ENCODE measurements around the gene ZMYND12. TPM values are rescaled to one million over a fixed set of nuclear protein-coding genes. Genes with fewer than 3 reads are reported as not detected.

ZMYND12 gene
- total RNA-seq, 4 donors from 2014 or later = 0.19 to 0.79 TPM; not detected in 2

DNA sequence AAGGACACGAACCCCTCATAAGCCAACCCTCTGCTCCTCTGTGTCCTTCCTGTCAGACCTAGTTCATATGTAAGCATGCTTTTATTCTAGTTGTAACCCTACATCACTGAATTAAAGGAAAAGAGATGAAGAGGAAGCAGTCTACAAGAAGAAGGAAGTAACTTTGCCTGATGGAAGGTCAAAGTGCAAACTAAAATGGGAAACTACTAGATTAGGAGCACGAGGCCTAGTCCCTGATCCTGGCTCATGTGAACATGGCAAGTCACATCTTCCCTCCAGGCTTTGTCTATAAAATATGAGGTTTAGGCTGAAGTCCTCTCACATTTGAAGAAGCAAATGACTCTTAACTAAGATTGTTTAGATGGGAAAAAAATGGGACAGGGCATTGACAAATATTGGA, 13.2 kb downstream of the ZMYND12 start:
- WGBS, 2 donors = 56 to 60% methylated on average over 2 of the region's 2 CpGs
- H3K9me3 ChIP-seq = no peaks in the 10 kb centered on the region

DNA sequence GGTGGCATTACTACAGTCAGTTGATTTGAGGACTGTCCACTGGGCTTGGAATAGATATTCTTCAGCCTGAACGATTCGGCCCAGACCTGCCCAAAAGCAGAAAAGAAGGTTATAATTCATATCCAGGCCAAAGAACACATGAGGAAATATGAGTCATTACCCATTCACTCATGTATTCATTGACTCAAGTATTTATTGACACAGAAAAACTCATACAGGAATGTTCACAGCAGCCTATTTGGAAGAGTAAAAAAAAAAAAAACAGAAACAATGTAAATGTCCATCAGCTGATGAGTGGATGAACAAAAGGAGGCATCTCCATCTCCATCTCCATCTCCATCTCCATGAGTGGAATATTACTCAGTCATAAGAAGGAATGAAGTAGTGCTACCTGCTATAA, 15.9 kb downstream of the ZMYND12 start:
- 36 to 54% methylated on average over 2 of the region's 2 CpGs for WGBS, 2 donors
- no peak for DNase-seq

More for the DNA sequence above, 13.2 kb downstream of the ZMYND12 start:
- Histone ChIP-seq H3K36me3 (no peaks in the 10 kb centered on the region), H3K4me1 (peaks cover 0 to 5% (median 0%) of the 10 kb centered on the region in 3 donors), H3K27me3 (no peaks in the 10 kb centered on the region), H3K27ac (no peak overlapping the region), H3K4me3 (no peak overlapping the region)
- DNase-seq = no peak
- TF ChIP-seq, protein P1, sequence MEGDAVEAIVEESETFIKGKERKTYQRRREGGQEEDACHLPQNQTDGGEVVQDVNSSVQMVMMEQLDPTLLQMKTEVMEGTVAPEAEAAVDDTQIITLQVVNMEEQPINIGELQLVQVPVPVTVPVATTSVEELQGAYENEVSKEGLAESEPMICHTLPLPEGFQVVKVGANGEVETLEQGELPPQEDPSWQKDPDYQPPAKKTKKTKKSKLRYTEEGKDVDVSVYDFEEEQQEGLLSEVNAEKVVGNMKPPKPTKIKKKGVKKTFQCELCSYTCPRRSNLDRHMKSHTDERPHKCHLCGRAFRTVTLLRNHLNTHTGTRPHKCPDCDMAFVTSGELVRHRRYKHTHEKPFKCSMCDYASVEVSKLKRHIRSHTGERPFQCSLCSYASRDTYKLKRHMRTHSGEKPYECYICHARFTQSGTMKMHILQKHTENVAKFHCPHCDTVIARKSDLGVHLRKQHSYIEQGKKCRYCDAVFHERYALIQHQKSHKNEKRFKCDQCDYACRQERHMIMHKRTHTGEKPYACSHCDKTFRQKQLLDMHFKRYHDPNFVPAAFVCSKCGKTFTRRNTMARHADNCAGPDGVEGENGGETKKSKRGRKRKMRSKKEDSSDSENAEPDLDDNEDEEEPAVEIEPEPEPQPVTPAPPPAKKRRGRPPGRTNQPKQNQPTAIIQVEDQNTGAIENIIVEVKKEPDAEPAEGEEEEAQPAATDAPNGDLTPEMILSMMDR (IDR thresholded peaks at IDR 0.05) = no peak
- TF ChIP-seq POLR2A (IDR thresholded peaks at IDR 0.05) = no peak
- intact Hi-C loops (cut with DNase I) = no loop called here

DNA sequence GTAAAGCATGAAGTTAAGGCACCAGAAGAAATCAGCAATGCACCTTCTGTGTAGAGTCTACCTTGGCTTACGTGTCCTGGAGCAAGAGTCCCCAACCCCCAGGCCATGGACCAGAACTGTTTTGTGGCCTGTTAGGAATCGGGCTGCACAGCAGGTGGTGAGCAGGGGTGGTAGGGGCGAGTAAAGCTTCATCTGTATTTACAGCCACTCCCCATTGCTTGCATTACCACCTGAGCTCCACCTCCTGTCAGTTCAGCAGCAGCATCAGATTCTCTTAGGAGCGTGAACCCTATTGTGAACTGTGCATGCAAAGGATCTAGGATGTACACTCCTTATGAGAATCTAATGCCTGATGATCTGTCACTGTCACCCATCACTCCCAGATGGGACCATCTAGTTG, 21.5 kb downstream of the ZMYND12 start:
- 76 to 100% methylated on average over 1 to 3 of the region's 4 CpGs for WGBS, 2 donors

More for the DNA sequence above, 15.9 kb downstream of the ZMYND12 start:
- Histone ChIP-seq H3K36me3 (no peaks in the 10 kb centered on the region), H3K27ac (no peak overlapping the region), H3K4me1 (peaks cover 0 to 5% (median 0%) of the 10 kb centered on the region in 3 donors), H3K9me3 (no peaks in the 10 kb centered on the region), H3K4me3 (no peak overlapping the region), H3K27me3 (no peaks in the 10 kb centered on the region)
- TF ChIP-seq POLR2A (IDR thresholded peaks at IDR 0.05) = no peak
- TF ChIP-seq, protein P1 (IDR thresholded peaks at IDR 0.05) = no peak
- intact Hi-C loops (cut with DNase I) = no loop called here

DNA sequence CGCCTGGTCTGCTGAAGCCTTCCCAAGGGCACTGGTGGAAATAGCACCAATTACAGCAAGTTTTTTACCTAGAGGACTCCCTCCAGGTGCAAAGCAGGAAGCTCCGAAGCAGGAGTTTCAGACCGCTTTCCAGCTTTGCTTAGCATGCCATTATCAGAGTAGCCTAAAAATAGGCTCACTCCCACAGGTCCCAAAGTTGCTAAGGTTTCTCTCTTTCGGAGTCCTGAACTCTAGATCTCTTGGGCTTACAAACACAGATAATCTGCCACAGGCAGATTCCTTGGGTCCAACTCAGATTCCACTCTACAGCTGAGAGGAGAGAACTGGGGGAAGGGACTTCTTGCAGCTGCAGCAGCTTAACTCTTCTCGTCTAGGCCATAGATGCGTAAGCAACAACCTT, 22.5 kb downstream of the ZMYND12 start:
- Histone ChIP-seq H3K27me3 (no peaks in the 10 kb centered on the region), H3K4me3 (no peak overlapping the region), H3K27ac (no peak overlapping the region), H3K4me1 (no peaks in the 10 kb centered on the region), H3K36me3 (no peaks in the 10 kb centered on the region), H3K9me3 (no peaks in the 10 kb centered on the region)
- intact Hi-C loops (cut with DNase I) = no loop called here
- 93 to 96% methylated on average over 3 to 6 of the region's 6 CpGs for WGBS, 2 donors
- TF ChIP-seq, protein P1 (IDR thresholded peaks at IDR 0.05) = no peak
- TF ChIP-seq POLR2A (IDR thresholded peaks at IDR 0.05) = no peak
- no peak for DNase-seq

More for the DNA sequence above, 21.5 kb downstream of the ZMYND12 start:
- no peaks in the 10 kb centered on the region for H3K36me3 ChIP-seq
- H3K27me3 ChIP-seq = no peaks in the 10 kb centered on the region
- H3K4me1 ChIP-seq = peaks cover 0 to under 1% (median 0%) of the 10 kb centered on the region in 3 donors
- intact Hi-C loops (cut with DNase I) = no loop called here
- no peak overlapping the region for H3K4me3 ChIP-seq
- H3K27ac ChIP-seq = no peak overlapping the region
- DNase-seq = no peak
- TF ChIP-seq, protein P1 (IDR thresholded peaks at IDR 0.05) = no peak
- no peak for TF ChIP-seq POLR2A (IDR thresholded peaks at IDR 0.05)
- H3K9me3 ChIP-seq = no peaks in the 10 kb centered on the region

DNA sequence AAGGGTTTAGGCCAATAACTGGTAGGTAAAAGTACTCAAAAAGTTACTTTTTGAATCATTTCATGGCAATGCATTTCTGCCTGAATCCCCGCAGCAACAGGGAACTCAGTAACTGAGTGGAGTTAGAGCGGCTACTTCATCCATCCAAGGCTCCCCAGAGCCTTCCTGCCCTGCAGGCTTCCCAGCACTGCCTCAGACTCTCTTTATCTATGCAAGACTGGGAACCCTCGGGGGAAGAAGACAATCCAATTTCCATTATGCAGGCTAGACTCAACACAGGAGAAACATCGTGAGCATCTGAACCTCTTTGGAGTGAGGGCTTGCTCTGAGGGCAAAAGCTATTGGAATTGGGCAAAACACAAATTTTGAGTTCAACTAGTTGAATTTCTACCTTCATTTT, 23.1 kb downstream of the ZMYND12 start:
- H3K27me3 ChIP-seq = no peaks in the 10 kb centered on the region
- no peaks in the 10 kb centered on the region for H3K36me3 ChIP-seq
- H3K27ac ChIP-seq = no peak overlapping the region
- intact Hi-C loops (cut with DNase I) = no loop called here
- no peaks in the 10 kb centered on the region for H3K4me1 ChIP-seq
- 81 to 100% methylated on average over 2 to 4 of the region's 4 CpGs for WGBS, 2 donors
- no peak overlapping the region for H3K4me3 ChIP-seq
- H3K9me3 ChIP-seq = no peaks in the 10 kb centered on the region
- TF ChIP-seq, protein P1 (IDR thresholded peaks at IDR 0.05) = no peak
- no peak for TF ChIP-seq POLR2A (IDR thresholded peaks at IDR 0.05)
- DNase-seq = no peak

Data from esophagus squamous epithelium (tissue), 5 donors.